NCI-H2171 (cell line): ENCODE measurements around the gene RHCE.
"Not testable (repeated sequence)": the region's sequence is repeated elsewhere in the genome, so short reads cannot be mapped to it uniquely, and the experiment has no call there.

Source experiments
- DNase-seq: peaks from one replicate; lab custom pipeline; 2025; lab: John Stamatoyannopoulos, UW

The RHCE gene

DNA sequence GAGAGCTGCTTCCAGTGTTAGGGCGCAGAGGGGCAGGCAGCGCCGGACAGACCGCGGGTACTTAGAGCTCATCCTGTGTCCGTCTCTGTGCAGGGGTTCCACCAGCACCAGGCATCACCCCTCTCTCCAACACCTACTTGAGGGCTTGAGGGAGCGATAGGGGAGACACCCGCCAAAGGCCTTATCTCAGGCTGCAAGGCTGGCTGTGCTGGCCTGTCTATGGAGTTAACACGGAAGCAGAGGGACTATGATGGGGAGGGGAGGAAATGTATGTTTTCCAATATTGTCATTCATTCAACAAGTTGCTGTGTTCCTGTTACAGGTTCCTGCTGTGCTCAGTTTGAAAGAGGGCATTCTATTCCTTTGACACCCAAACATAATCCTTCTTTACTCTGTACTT is at the start of gene RHCE:
Gene RHCE, minus strand, starts transcription at position 111 of the 400 bp plus-strand sequence. Its CDS starts 39 bp downstream, at position 72.
- not testable (repeated sequence) for DNase-seq

DNA sequence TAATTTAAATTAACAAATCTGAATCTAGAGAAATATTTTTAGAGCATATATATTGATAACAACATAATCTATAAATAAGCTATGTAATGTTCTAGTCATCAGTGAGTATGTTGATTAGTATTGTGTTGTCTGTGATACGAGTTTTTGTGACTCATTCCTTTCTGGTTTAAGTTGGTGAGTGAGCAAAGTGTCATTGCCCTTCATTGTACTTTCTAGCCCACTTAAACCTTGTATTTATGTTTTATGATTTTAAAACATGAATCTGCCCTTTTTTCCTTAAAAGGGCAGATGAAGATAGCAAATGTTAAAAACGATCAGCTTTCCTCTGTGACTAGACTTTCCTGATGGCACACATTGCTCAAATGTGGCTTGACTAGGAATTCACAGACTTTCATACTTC is 48.6 kb upstream of the RHCE start:
- no peak for DNase-seq

DNA sequence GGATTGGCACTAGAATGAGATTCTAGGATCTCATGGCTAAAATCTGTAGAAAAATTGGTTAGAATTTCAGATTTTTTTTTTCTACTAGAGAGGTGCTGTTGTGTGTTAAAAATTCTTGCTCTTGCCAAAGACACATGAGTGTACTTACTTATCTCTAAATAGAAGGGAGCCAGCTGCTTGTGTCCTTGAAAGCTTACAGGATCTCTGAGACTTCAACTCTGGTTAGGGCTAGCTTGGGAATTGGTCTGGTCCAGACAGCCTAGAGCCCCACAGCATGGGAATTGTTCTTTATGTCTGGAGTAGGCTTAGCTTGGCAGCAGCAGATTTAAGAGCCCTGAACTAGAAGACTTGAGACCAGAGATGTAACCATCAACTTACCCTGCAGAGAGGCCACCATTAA is 47.4 kb upstream of the RHCE start:
- no peak for DNase-seq

DNA sequence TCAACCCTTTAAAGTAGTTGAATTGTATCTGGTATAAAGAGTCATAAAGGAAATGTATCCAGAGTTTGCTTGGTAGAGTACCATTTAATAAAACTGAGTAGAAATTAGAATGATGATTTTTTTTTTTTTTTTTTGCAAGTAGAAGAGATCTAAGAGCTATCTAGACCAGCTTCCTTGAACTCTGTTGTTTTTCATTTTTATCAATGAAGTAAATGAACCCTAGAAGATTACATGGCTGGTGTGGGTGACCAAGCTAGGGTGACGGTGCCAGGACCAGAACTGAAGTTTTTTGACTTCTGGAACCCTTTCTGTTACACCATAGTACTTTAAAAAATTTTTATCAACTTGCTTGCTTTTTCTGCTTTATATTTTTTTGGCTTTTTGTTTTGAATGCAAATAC is 47.0 kb upstream of the RHCE start:
- DNase-seq: no peak

DNA sequence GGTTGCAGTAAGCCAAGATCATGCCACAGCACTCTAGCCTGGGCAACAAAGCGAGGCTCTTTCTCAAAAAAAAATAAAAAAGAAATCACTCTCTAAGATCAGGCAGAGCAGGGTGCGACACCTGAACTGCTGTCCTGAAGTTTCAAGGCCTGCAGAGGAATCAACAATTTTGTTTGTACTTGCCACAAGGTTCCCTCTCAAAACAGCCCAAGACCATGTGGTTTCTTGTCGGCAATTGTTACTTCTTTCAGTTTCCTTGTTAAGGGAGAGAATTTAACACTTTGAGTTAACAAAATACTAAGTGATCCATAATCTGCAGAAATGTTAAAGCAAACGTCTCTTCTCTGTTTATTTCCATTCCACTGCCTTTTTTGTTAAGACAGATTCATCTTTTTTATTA is 46.6 kb upstream of the RHCE start:
- DNase-seq: no peak

DNA sequence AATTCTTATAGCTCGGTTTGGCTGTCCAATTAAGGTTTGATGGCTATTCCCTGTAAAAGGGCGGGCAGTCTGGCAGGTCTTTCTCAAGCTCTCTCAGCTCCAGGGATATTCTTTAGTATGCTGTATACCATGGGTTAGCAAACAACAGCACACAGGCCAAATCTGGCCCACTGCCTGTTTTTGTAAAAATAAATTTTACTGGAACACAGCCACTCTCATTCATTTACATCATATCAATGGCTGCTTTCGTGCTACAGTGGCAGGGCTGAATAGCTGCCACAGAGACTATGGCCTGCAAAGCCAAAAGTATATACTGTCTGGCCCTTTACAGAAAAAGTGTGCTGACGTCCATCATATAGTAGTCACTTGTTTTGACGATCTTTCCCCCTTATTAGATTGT is 42.1 kb upstream of the RHCE start:
- no peak for DNase-seq

DNA sequence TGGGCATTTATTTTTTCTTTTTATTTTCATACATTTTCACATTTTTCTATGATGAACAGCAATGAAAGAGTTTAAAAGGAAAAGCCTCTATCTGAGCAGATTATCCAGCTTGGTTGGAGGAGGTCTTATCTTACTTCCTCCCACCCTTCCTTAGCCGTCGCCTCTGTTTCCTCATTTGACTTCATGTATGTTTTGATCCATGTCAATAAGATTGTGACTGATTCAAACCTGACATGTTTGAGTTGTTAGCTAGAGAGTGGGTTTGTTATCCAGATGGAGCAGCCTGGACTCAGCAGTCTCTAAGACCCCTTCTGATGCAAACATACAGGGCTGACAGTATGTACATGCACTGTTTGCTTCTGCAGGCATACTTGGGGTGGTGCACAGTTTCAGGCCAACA is 41.2 kb upstream of the RHCE start:
- DNase-seq: no peak

DNA sequence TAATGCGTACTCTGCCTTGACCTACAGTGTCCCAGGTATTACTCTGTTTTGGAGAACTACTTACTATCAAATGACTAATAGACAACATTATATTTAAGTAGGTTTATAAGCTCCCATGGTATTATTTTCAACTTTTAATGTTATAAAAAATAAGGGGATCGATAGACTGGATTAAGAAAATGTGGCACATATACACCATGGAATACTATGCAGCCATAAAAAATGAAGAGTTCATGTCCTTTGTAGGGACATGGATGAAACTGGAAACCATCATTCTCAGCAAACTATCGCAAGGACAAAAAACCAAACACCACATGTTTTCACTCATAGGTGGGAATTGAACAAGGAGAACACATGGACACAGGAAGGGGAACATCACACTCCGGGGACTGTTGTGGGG is 40.2 kb upstream of the RHCE start:
- not testable (repeated sequence) for DNase-seq

DNA sequence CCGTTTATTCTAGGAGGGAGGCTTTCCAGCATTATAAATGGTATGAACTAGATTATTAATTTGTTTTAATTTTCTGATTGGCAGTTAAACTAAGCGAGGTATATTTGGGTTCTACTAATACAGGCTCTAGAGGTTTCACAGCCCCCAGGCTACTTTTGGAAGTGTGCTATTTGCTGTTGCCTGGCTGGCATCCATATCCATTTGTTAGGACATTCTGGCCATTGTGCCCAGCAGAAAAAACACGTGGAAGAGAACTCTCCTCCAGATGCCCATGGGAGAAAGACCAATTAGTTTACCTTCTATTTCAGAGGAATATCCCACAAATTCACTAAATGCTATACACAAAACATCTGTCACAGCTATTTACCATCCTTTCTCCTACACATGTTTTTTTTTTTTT is 39.4 kb upstream of the RHCE start:
- no peak for DNase-seq

DNA sequence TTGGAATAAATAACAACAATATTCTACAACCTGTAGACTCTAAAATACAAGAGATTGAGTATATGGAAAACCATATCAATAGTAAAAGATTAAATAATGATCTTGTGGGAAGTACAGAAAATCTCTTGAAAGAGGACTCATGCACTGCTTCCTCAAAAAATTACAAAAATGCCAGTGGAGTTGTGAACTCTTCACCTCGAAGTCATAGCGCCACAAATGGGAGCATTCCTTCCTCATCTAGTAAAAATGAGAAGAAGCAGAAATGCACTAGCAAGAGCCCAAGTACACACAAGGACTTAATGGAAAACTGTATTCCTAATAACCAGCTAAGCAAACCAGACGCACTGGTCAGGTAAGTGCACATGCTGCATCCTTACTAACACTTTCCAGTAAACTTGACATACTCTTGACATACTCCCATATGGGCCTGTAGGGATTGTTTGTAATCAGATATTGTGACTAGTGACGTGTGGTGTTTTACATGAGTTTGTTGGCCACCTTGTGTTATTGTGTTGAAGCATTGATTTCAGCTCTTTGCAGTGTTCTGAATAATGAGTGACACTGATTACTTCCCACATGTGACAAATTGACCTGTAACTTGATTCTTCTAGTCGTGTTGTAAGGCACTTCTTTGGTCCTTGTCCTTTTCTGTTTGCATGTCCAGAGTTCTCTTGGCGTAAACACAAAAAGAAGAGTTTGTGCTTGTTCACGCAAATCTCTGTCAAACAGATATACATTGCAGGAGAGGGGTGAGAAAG is 38.1 kb upstream of the RHCE start:
- no peak for DNase-seq

DNA sequence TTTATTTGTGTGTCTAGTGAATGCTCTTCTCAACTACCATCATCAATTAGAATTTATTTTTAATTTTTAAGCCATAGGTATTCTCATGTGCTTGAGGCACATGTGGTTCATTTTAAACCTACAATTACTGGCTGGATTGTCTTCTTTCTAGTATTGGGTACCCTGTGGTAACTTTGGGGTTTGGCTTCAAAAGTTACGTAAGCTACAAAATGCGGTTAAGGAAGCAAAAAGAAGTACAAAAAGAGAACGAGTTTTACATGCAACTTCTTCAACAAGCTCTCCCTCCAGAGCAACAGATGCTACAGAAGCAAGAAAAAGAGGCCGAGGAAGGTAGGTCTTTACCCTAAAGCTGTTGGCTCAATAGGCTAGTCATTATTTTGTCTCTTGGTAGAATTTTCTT is 35.9 kb upstream of the RHCE start:
- DNase-seq: no peak

DNA sequence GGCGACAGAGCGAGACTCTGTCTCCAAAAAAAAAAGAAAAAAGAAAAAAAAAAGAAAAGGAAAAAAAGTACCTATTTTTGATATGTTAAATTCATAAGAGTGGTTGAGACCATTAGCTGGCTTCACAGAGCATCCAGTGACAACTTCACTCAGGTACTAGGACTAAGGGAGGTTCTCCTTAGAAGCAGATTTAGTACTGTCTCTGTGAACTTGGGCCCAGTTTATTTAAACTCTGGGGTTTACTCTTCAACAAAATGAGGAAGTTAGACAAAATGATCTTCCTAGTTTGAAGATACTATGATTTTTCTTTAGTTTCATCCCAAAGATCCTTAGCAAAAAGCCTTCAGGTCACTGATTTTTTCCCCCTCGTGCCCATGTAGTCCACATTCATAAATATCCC is 31.3 kb upstream of the RHCE start:
- DNase-seq: no peak

DNA sequence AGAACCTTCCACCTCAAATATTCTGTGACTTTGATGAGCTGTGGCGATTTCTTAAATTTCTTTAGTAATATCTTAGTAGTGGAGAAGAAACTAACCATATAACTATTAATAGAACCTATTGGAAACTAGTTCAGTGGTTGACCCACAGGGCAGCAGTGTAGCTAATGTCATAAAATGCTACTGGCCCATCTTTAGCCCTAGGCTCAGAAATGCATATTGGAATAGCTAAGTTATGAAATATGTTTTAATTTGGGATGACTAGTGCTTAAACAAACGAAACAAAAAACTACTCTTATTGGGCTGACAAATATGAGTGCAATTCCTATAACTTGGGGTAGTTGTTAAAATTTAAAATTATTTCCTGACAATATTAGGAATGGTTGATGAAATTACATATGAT is 30.3 kb upstream of the RHCE start:
- no peak for DNase-seq

DNA sequence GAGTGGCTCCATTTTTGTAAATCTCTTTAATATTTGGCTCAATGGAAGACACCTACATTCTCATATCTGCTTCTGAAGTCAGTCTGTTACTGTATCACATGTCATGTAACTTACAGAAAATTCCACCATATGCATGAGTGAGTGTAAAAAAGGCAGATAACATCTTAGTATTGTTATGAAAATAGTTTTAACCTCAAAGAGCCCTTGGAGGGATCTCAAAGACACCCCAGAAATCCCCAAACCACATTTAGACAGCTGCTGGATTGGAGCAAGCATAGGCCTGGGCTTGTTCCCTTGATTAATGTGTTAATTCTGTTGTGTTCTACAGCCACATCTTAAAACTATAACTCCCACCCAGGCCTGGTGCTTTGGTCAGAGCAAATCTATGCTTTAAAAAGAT is 26.9 kb upstream of the RHCE start:
- no peak for DNase-seq

DNA sequence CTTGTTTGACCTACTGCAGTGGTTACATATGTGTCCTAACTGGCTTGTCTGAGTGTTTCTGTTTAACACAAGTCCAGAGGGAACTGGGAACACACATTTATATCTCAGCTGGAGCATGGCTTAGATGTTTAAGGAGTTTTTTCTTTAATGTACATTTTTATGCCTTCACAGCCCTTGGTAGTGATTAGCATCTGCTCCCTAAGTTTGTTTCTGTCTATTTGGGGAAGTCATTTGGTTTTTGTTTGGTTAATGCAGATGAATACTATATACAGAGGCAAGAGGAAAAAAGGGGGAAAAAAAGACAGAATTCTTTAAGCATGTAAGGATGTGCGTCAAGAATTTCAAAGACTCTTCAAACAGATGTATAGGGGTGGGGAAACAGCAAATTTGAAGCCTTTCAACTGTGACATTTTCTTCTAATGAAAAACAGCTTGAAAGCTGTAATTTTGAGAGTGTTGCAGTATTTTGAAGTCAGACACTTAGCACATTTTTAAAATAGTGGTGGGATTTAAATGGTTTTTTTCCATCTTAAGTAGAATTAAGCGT is 25.4 kb upstream of the RHCE start:
- DNase-seq: no peak

DNA sequence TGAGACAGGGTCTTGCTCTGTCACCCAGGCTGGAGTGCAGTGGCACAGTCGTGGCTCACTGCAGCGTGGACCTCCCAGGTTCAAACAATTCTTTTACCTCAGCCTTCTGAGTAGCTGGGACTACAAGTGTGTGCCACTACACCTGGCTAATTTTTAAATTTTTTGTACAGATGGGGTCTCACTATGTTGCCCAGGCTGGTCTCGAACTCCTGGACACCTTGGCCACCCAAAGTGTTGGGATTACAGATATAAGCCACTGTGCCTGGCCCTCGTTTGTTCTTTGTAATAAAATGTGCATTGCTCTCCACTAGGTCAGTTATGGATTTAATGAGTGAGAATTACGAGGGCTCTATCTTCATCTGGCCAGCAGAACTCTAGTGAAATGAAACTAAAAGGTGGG is 24.0 kb upstream of the RHCE start:
- not testable (repeated sequence) for DNase-seq

DNA sequence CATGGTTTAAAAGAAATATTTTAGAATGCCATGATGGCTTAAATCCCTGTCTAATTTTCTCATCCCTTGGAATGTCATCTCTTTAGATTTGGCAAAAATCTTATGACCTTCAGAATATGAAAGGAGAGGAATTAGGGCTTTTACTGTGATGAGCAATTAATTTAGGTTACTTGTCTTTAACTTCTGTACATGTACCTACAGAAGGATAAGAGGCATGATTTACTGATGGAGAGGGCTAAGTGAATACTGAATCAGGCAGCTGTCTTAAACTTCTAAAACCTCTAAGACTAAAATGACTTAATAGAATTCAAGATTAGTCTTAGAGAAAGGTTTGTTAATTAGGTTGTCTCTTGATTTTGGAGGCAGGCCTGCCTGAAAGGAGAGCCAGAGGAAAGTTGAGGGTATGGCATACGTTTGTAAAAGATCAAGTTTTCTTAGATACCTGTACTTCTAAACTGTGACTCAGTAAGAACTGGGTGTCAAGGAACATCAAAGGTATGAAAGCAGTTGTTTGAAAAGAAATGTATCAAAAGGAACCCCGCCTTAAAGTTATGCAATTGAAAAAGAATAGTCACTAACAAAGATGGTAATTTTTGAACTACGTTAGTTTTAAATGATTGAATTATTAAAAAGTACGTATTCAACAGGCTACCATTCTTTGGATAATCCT is 22.5 kb upstream of the RHCE start:
- DNase-seq: no peak

DNA sequence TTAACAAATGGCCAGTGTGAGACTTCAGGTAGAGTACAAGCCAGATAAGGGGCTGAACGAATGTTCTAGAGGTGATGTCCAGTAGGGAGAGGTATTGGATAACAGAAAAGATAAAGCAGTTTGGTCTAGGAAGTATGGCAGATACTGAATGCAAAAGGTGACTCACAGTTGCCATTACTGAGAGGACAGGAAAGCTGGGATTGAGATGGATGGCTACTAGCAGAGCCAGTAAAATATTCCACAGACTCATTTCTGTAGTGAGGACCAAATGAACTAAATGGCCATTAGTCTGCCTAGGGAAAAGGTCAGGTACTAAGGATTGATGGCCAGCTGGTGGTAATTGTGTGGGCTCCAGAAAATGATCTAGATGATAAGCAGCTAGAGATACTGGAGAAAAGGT is 21.6 kb upstream of the RHCE start:
- DNase-seq: no peak

DNA sequence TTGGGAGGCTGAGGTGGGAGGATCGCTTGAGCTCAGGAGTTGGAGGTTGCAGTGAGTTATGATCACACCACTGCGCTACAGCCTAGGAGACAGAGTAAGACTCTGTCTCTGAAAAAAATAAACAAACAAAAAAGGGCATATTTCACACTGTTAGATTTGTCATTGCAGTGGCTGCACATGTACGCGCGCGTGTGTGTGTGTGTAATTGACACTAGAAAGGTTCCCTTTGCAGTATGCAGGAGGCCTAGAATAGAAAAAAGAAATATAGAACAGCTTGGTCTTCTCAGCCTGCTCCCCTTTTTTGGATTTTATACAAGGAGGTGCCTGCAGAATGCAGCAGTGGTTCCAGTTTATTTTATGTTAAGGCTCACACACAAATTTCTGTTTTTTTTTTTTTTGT is 18.7 kb upstream of the RHCE start:
- no peak for DNase-seq

DNA sequence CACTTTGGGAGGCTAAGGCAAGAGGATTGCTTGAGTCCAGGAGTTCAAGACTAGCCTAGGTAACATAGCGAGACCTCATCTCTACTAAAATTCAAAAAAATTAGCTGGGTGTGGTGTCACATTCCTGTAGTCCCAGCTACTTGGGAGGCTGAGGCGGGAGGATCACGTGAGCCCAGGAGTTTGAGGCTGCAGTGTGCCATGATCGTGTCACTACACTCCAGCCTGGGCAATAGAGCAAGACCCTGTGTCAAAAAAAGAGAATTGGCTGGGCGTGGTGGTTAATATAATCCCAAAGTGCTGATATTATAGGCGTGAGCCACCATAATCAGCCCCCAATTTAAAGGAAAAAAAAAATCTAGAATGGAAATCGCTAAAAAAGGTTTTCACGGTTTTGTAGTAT is 17.0 kb upstream of the RHCE start:
- DNase-seq: no peak

DNA sequence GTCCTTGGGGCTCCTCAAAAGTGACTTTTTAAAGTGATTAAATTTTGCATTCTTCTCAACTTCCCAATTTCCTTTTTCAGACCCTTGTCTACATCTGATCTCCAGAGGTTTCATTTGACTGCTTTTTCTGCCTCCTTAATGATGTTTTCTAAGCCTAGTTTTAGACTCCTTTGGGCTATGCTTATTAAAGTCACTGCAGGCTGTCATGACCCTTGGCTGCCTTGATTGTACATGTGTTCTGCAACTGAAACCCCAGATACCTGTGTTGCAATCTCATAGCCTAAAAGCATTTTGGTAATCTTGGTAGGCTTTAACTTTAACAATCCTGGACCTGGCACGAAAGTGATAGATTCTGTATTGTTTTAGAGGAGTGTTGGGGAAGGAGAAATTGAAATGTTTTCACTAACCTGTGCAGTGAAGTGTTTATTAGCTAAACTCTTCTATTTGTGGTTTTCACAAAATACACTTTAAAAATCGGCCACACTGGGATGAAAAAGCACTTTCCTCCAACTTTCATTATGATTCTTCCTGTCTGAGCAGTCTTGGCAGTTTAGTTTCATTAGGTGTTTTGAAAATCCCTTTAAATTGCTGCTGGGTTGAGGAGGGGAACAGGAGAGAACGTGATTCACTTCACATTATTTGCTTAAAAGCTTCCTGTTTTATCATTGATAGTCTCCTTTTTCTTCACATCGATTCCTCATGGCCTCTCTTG is 14.9 kb upstream of the RHCE start:
- DNase-seq: no peak

DNA sequence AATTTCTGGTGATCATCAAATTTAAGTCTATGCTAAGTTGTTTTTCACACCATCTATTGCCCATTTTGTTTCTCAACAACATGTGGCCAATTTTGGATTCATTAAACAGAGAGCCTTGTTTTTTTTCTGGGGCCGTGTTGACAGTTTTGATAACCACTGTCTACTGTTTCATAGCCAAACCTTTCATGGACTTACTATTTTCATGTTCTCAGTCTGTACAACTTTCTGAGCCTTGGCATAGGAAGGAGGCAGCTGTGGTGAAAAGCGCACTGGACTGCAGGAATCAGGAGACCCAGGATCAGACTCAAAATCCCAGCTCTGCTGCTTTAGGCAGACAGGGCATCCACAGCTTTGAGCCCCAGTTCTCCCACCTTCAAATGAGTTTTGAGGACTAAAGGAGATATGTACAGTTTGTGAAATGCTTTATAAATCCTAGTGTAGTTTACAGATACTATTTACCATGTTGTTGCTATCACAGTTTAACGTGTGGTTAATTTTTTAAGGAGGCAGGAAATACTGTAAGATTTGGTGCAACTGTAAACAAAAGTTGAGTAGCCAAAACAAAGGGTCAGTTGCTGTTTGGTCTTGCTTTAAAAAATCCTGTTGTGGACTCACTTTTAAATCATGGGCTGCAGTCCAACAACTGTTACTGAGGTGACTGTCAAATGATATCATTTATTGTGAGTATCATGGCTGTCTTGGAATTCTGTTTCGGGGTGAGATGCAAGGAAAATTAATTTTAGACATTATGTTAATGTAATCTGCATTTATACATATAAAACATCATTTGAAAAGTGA is 13.0 kb upstream of the RHCE start:
- DNase-seq: no peak
